GM12801 (cell line): Measurements from ENCODE around the gene PAFAH1B2.

Experiments
- TF ChIP-seq, protein P1 (sequence below): IDR thresholded peaks from one replicate; pipeline ENCODE4 v1.5.1; 2011; ENCODE audit warnings: control low read depth; ENCODE audit not compliant: insufficient read length; ENCODE audit errors: extremely low read depth

PAFAH1B2 gene

GRCh38 chr11:117121176-117121575, 22.9 kb upstream of the PAFAH1B2 start:
- TF ChIP-seq, protein P1, sequence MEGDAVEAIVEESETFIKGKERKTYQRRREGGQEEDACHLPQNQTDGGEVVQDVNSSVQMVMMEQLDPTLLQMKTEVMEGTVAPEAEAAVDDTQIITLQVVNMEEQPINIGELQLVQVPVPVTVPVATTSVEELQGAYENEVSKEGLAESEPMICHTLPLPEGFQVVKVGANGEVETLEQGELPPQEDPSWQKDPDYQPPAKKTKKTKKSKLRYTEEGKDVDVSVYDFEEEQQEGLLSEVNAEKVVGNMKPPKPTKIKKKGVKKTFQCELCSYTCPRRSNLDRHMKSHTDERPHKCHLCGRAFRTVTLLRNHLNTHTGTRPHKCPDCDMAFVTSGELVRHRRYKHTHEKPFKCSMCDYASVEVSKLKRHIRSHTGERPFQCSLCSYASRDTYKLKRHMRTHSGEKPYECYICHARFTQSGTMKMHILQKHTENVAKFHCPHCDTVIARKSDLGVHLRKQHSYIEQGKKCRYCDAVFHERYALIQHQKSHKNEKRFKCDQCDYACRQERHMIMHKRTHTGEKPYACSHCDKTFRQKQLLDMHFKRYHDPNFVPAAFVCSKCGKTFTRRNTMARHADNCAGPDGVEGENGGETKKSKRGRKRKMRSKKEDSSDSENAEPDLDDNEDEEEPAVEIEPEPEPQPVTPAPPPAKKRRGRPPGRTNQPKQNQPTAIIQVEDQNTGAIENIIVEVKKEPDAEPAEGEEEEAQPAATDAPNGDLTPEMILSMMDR: no peak

DNA sequence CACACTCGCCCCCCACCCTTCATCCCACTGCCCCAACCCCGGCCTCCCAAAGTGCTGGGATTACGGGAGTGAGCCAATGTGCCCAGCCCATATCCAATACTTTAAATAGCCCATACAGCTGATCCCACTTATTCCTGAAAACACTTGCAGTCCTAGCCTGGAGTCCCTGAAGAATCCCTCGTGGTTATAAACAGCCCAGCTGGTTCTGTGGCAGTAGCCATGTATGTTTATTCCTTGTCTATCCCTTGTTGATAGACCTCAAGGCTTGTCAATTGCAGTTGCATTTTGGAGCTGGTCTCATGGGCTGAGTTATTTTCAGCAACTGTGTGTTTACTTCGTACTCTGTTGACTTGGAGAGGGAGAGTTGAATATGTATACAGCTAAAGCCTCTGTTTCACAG, 21.5 kb upstream of the PAFAH1B2 start:
- TF ChIP-seq, protein P1: no peak

GRCh38 chr11:117126223-117126965, 17.7 kb upstream of the PAFAH1B2 start:
- TF ChIP-seq, protein P1: no peak

- TF ChIP-seq, protein P1: no peak
Observed at GRCh38 chr11:117127171-117127901, 16.8 kb upstream of the PAFAH1B2 start.

DNA sequence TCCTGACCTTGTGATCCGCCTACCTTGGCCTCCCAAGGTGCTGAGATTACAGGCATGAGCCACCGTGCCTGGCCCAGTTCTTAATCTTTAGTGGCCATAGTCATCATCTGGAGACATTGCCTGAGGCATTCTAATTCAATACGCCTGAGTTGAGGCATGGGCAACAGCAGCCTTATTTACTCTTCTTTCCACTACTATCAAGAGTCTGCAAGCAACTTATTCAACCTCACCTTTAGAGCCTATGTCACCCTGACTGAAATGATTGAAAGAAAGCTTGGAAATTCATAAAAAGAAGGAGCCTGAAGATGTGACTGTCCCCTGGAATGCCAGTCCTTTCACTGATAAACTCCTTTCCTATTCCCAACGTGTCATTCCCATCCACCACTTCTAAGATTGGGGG, 15.8 kb upstream of the PAFAH1B2 start:
- TF ChIP-seq, protein P1: no peak

DNA sequence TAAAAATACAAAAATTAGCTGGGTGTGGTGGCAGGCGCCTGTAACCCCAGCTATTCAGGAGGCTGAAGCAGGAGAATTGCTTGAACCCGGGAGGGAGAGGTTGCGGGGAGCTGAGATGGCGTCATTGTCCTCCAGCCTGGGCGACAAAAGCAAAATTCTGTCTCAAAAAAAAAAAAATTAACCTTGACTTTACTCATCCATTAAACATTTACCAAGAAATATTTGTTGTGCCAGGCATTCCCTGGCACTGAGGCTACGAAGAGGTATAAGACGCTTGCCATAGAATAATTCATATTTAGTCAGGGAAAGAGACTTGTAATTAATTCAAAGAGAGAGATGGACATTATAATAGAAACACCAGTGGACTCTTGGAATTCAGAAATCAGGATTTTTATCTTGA, 13.2 kb upstream of the PAFAH1B2 start:
- TF ChIP-seq, protein P1: no peak

DNA sequence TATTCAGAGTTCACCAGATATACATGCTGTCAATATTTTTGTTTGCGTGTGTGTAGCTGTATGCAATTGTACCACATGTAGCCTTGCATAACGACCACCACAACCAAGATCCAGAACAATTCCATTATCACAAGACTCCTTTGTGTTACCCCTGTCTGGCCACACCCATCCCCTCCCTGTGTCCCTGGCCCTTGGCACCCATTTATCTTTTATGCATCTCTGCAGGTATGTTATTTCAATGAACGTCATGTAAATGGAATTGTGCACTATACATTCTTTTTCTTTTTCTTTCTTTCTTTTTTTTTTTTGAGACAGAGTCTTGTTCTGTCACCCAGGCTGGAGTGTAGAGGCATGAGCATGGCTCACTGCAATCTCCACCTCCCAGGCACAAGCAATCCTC, 9.7 kb upstream of the PAFAH1B2 start:
- TF ChIP-seq, protein P1: no peak
